Nephron progenitor cell (in vitro differentiated cells): Measurements from ENCODE around the gene DRD3.

Experiments used
- DNase-seq: peaks from one replicate; pipeline ENCODE4 v3.0.0; 2021
- H3K27ac Mint-ChIP-seq: 2 replicates; pipeline ENCODE4 v1.8.0; 2021; ENCODE audit warnings: mild to moderate bottlenecking, moderate library complexity, mixed read lengths
- H3K27me3 Mint-ChIP-seq: 2 replicates; pipeline ENCODE4 v1.8.0; 2021; ENCODE audit warnings: mild to moderate bottlenecking, low read depth, mixed read lengths; ENCODE audit not compliant: poor library complexity
- H3K36me3 Mint-ChIP-seq: 2 replicates; pipeline ENCODE4 v1.8.0; 2021; ENCODE audit warnings: low read depth, mixed read lengths
- H3K4me1 Mint-ChIP-seq: 2 replicates; pipeline ENCODE4 v1.8.0; 2021; ENCODE audit warnings: mixed read lengths
- H3K4me3 Mint-ChIP-seq: 2 replicates; pipeline ENCODE4 v1.8.0; 2021; ENCODE audit warnings: mild to moderate bottlenecking, moderate library complexity, mixed read lengths
- H3K9me3 Mint-ChIP-seq: 2 replicates; pipeline ENCODE4 v1.8.0; 2021; ENCODE audit warnings: mild to moderate bottlenecking, moderate library complexity, mixed read lengths
- CTCF ChIP-seq: fragments of 200-600 bp; sonication (generic); IDR thresholded peaks from 2 replicates; pipeline ENCODE4 v1.5.0; 2021; ENCODE audit warnings: antibody characterized with exemption

Gene DRD3

DNA sequence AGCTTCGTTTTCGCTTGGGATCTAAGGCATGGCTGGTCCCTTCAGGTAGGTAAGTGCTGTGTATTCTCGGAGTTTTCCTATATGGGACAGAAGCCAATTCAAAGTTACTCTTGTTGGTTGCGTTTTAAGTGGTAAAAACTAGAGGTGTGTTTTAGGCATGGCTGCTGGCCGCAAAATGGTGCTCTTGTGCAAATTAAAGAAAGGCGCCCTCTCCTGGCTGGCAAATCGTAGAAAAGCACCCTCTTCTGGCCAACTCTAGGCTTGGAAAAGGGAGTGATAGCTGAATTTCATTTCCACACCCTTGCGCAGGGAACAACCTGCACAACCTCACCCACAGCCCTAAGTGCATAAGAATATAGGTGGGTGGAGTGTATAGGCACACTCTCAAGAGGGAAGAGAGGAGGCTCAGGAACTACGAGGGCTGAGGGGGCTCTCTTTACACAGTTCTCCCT is 23.5 kb downstream of the DRD3 start:
- DNase-seq: peak; percentile 18
- Mint-ChIP-seq H3K27ac (no peak overlapping the region), H3K4me1 (peaks cover under 1% of the 10 kb centered on the region), H3K9me3 (no peaks in the 10 kb centered on the region), H3K4me3 (no peak overlapping the region), H3K27me3 (peaks cover 30% of the 10 kb centered on the region), H3K36me3 (no peaks in the 10 kb centered on the region)
- TF ChIP-seq CTCF: peak; percentile 24

- Mint-ChIP-seq H3K27me3 (peaks cover 24% of the 10 kb centered on the region), H3K4me3 (no peak overlapping the region), H3K9me3 (no peaks in the 10 kb centered on the region), H3K4me1 (peaks cover 5% of the 10 kb centered on the region), H3K27ac (no peak overlapping the region), H3K36me3 (no peaks in the 10 kb centered on the region)
- DNase-seq: no peak
- TF ChIP-seq CTCF: no peak
Measured at GRCh38 chr3:114154321-114154821, 24.5 kb downstream of the DRD3 start.

- Mint-ChIP-seq H3K4me1 (peaks cover 5% of the 10 kb centered on the region), H3K36me3 (no peaks in the 10 kb centered on the region), H3K27me3 (peaks cover 25% of the 10 kb centered on the region), H3K27ac (no peak overlapping the region), H3K4me3 (peak overlapping the region; percentile 73), H3K9me3 (no peaks in the 10 kb centered on the region)
- peak; percentile 87 for DNase-seq
- TF ChIP-seq CTCF: peak; percentile 89
Measured at GRCh38 chr3:114152519-114153151, 26.2 kb downstream of the DRD3 start.

GRCh38 chr3:114151091-114151490 is 27.8 kb downstream of the DRD3 start:
- H3K27me3 Mint-ChIP-seq: peaks cover 16% of the 10 kb centered on the region
- no peak for DNase-seq

DNA sequence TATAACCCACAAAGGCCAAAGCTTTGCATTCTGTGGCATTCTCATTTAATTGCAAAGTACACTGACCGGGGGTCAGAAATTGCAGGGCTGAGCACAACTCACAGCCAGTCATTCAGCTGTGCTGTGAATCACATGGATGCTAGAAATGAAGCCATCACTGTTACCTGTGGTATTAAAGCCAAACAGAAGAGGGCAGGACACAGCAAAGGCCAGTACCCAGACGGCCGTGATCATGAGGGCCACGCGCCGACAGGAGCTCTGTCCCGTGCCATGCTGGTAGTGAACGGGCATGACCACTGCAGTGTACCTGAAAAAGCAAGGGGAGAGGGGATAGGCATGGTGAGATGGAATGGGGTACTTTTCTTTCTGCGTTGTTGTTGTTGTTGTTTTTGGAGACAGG is 31.6 kb downstream of the DRD3 start:
- no peaks in the 10 kb centered on the region for H3K9me3 Mint-ChIP-seq
- H3K27me3 Mint-ChIP-seq: peaks cover 9% of the 10 kb centered on the region
- H3K36me3 Mint-ChIP-seq: no peaks in the 10 kb centered on the region
- H3K27ac Mint-ChIP-seq: no peak overlapping the region
- no peak for TF ChIP-seq CTCF
- H3K4me1 Mint-ChIP-seq: peaks cover 5% of the 10 kb centered on the region
- H3K4me3 Mint-ChIP-seq: no peak overlapping the region
- no peak for DNase-seq

More at GRCh38 chr3:114151091-114151490, 27.8 kb downstream of the DRD3 start:
- no peak overlapping the region for H3K4me3 Mint-ChIP-seq
- no peaks in the 10 kb centered on the region for H3K9me3 Mint-ChIP-seq
- no peak overlapping the region for H3K27ac Mint-ChIP-seq
- TF ChIP-seq CTCF: no peak
- no peaks in the 10 kb centered on the region for H3K36me3 Mint-ChIP-seq
- H3K4me1 Mint-ChIP-seq: peaks cover 5% of the 10 kb centered on the region
